Omental fat pad (tissue), 4 donors: ENCODE data around the gene NOL4. TPM values are rescaled to one million over a fixed set of nuclear protein-coding genes. Genes with fewer than 3 reads are reported as not detected.
A peak's percentile ranks its signal among the peaks of the same experiment; 100 is the strongest.
"Not testable (repeated sequence)": the region's sequence is repeated elsewhere in the genome, so short reads cannot be mapped to it uniquely, and the experiment has no call there.

ENCODE experiments used
- ATAC-seq: fragments of 150-250 bp; one replicate; pipeline ENCODE4 v1.9.1; 2016; ENCODE audit warnings: mild to moderate bottlenecking, moderate library complexity; ENCODE audit not compliant: low FRiP score
- DNase-seq: peaks from one replicate; pipeline ENCODE4 v3.0.0-alpha.2; 2019; ENCODE audit warnings: low spot score
- CTCF ChIP-seq, 3 donors: fragments of 450-650 bp; IDR thresholded peaks; one replicate each; pipeline ENCODE4 v1.5.1; 2016 to 2017; ENCODE audit warnings: antibody characterized with exemption in 3 of 3, mild to moderate bottlenecking in 3 of 3, moderate library complexity in 2 of 3
- total RNA-seq, 4 donors: library from RNA; depleted of rRNA; stranded (reverse); fragments of >200 nt; gene quantifications; one replicate each; pipeline ENCODE4 v1.1.0, GENCODE V29; 2016

NOL4 gene
- total RNA-seq, 4 donors from 2014 or later: 0.79 TPM; not detected in 3

- DNase-seq (no peak), ATAC-seq (no peak)
- TF ChIP-seq CTCF (IDR thresholded peaks at IDR 0.05): no peak
Observed at GRCh38 chr18:34242739-34243138, 18.0 kb upstream of the NOL4 start.

- DNase-seq, ATAC-seq: not testable (repeated sequence)
Observed at GRCh38 chr18:34233781-34234388, 9.2 kb upstream of the NOL4 start.

GRCh38 chr18:34225218-34225553 is 473 bp upstream of the NOL4 start:
- DNase-seq: no peak
- TF ChIP-seq CTCF (IDR thresholded peaks at IDR 0.05): no peak
- ATAC-seq: no peak

GRCh38 chr18:34223893-34224422 is 755 bp downstream of the NOL4 start:
- TF ChIP-seq CTCF (IDR thresholded peaks at IDR 0.05): no peak
- ATAC-seq (no peak), DNase-seq (no peak)

- DNase-seq: no peak
- TF ChIP-seq CTCF (IDR thresholded peaks at IDR 0.05): no peak
- ATAC-seq: peak; percentile 8
Observed at GRCh38 chr18:34223164-34223892, 1.4 kb downstream of the NOL4 start.

GRCh38 chr18:34222307-34223163 is 2.2 kb downstream of the NOL4 start:
- no peak for TF ChIP-seq CTCF (IDR thresholded peaks at IDR 0.05)
- peak; percentile 28 for ATAC-seq
- DNase-seq: no peak

- ATAC-seq (no peak), DNase-seq (no peak)
- TF ChIP-seq CTCF (IDR thresholded peaks at IDR 0.05): no peak
Observed at GRCh38 chr18:34221971-34222306, 2.8 kb downstream of the NOL4 start.
